Hepatocyte (in vitro differentiated cells): ENCODE measurements around the gene FANCB. TPM values are rescaled to one million over a fixed set of nuclear protein-coding genes. Genes with fewer than 3 reads are reported as not detected.

Experiments used
- DNase-seq: peaks from one replicate; pipeline ENCODE4 v3.0.0-alpha.2; 2016; ENCODE audit warnings: low spot score
- H2AFZ ChIP-seq: fragments of 200-600 bp; sonication (generic); 2 replicates; pipeline ENCODE4 v1.6.0; 2016; ENCODE audit warnings: antibody characterized with exemption, mild to moderate bottlenecking
- H3K27ac ChIP-seq: fragments of 200-600 bp; sonication (generic); 2 replicates; pipeline ENCODE4 v1.5.1; 2016; ENCODE audit warnings: mild to moderate bottlenecking
- H3K27me3 ChIP-seq: fragments of 200-600 bp; sonication (generic); 2 replicates; pipeline ENCODE4 v1.6.1; 2016
- H3K36me3 ChIP-seq: fragments of 200-600 bp; sonication (generic); replicated peaks from 2 replicates; pipeline ENCODE4 v1.5.1; 2016; ENCODE audit warnings: low read depth; ENCODE audit not compliant: insufficient read depth
- H3K4me1 ChIP-seq: fragments of 200-600 bp; sonication (generic); 2 replicates; pipeline ENCODE4 v1.5.1; 2016; ENCODE audit warnings: mild to moderate bottlenecking, moderate library complexity; ENCODE audit not compliant: insufficient read depth
- H3K4me2 ChIP-seq: fragments of 200-600 bp; sonication (generic); 2 replicates; pipeline ENCODE4 v1.6.0; 2016
- H3K4me3 ChIP-seq: fragments of 200-600 bp; sonication (generic); 2 replicates; pipeline ENCODE4 v1.5.1; 2016; ENCODE audit warnings: mild to moderate bottlenecking
- H3K79me2 ChIP-seq: fragments of 200-600 bp; sonication (generic); 2 replicates; pipeline ENCODE4 v1.6.0; 2017; ENCODE audit warnings: mild to moderate bottlenecking
- H3K9me2 ChIP-seq: fragments of 200-600 bp; sonication (generic); replicated peaks from 2 replicates; pipeline ENCODE4 v1.6.0; 2017; ENCODE audit warnings: mild to moderate bottlenecking; ENCODE audit not compliant: insufficient read depth
- H3K9me3 ChIP-seq: fragments of 200-600 bp; sonication (generic); 2 replicates; pipeline ENCODE4 v1.5.1; 2016; ENCODE audit warnings: low read depth, mild to moderate bottlenecking
- H4K20me1 ChIP-seq: fragments of 200-600 bp; sonication (generic); 2 replicates; pipeline ENCODE4 v1.6.0; 2016; ENCODE audit warnings: mild to moderate bottlenecking; ENCODE audit not compliant: insufficient read depth, poor library complexity, severe bottlenecking
- CTCF ChIP-seq: fragments of 200-600 bp; sonication (generic); IDR thresholded peaks from 2 replicates; pipeline ENCODE4 v1.5.1; 2016; ENCODE audit warnings: antibody characterized with exemption, mild to moderate bottlenecking; ENCODE audit not compliant: poor library complexity
- EZH2 ChIP-seq: fragments of 200-600 bp; sonication (generic); IDR thresholded peaks from 2 replicates; pipeline ENCODE4 v1.6.1; 2016; ENCODE audit warnings: antibody characterized with exemption, mild to moderate bottlenecking, borderline replicate concordance
- EZH2phosphoT487 ChIP-seq: fragments of 200-600 bp; sonication (generic); IDR thresholded peaks from one replicate; pipeline ENCODE4 v1.6.1; 2018; ENCODE audit warnings: antibody characterized with exemption, mild to moderate bottlenecking, low read depth, moderate library complexity; ENCODE audit not compliant: unreplicated experiment, severe bottlenecking
- WGBS: methylation state at CpG from one replicate; pipeline ENCODE4 v1.1.6; 2016; ENCODE audit warnings: low lambda C conversion rate; ENCODE audit errors: missing lambda C conversion rate; 5-methylcytosine and 5-hydroxymethylcytosine counted together
- polyA plus RNA-seq: library from polyadenylated mRNA; unstranded; fragments of >200 nt; fragmentation: Nextera tagmentation; extraction: Ambion mirVana; gene quantifications from 2 replicates; pipeline ENCODE4 v1.2.1, GENCODE V29; 2016
- total RNA-seq: library from RNA; depleted of rRNA; stranded (reverse); fragments of >200 nt; gene quantifications from 2 replicates; pipeline ENCODE4 v1.2.3, GENCODE V29; 2014

FANCB gene
- total and polyA plus RNA-seq, 2 experiments from 2014 or later, result 0.89 to 1.9 TPM

DNA sequence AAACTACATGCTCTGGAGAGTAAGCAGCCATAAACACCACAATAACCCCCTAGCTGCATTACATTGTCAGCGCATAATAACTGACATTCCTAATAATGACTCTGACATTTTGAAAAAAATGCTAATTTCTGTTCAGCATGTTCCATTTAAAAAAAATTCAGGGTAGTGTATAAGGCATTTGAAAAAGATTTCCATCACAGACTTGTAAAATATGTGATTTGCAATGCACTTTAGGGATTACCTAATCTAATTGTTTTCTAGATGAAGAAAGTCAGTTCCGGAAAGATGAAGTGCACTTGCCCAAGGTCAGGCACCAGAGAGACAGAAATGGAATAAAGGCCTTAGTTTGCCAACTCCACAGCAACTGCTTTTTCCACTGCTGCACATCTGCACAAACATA, 55.3 kb downstream of the FANCB start:
- no peaks in the 10 kb centered on the region for H3K9me3 ChIP-seq
- H3K4me2 ChIP-seq, result no peak overlapping the region
- no peak overlapping the region for H2AFZ ChIP-seq
- no peak overlapping the region for H3K4me3 ChIP-seq
- no peaks in the 10 kb centered on the region for H3K9me2 ChIP-seq
- H4K20me1 ChIP-seq, result no peaks in the 10 kb centered on the region
- H3K36me3 ChIP-seq, result no peaks in the 10 kb centered on the region
- no peaks in the 10 kb centered on the region for H3K79me2 ChIP-seq
- no peak for DNase-seq
- no peak overlapping the region for H3K27ac ChIP-seq
- no peaks in the 10 kb centered on the region for H3K27me3 ChIP-seq
- WGBS, result 88% methylated on average over 2 of the region's 2 CpGs
- no peaks in the 10 kb centered on the region for H3K4me1 ChIP-seq
- TF ChIP-seq CTCF, result no peak
- TF ChIP-seq EZH2, result no peak
- TF ChIP-seq EZH2phosphoT487, result no peak

GRCh38 chrX:14802943-14803710, 69.7 kb downstream of the FANCB start:
- Histone ChIP-seq H3K4me2 (no peak overlapping the region), H3K27me3 (no peaks in the 10 kb centered on the region), H3K9me3 (no peaks in the 10 kb centered on the region), H3K4me1 (no peaks in the 10 kb centered on the region), H3K27ac (no peak overlapping the region), H2AFZ (no peak overlapping the region), H3K4me3 (no peak overlapping the region), H4K20me1 (no peaks in the 10 kb centered on the region), H3K9me2 (no peaks in the 10 kb centered on the region), H3K36me3 (no peaks in the 10 kb centered on the region), H3K79me2 (no peaks in the 10 kb centered on the region)
- DNase-seq, result no peak
- no peak for TF ChIP-seq EZH2
- no peak for TF ChIP-seq CTCF
- no peak for TF ChIP-seq EZH2phosphoT487
- 78% methylated on average over 1 of the region's 1 CpG for WGBS

DNA sequence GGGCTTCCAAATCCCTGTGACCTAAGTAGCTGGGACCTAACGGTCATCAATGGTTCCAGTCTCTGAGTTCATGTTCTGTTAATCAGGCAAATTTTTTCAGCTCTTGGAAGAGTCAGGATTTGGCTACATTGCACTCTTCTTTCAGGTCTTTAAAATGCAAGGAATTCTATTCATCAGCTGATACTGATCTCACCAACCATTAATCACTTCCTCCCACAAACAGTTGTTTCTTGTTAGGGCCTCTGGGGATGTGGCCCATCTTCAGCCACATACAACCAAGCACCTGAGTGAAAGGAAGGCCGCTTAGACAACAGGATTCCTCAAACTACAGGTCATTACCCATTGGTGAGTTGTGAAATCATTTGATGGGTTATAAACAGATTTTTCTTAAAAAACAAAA, 71.7 kb downstream of the FANCB start:
- Histone ChIP-seq H3K27ac (no peak overlapping the region), H2AFZ (no peak overlapping the region), H3K9me3 (no peaks in the 10 kb centered on the region), H3K79me2 (no peaks in the 10 kb centered on the region), H3K4me1 (no peaks in the 10 kb centered on the region), H3K9me2 (no peaks in the 10 kb centered on the region), H3K4me2 (no peak overlapping the region), H3K4me3 (no peak overlapping the region), H3K36me3 (no peaks in the 10 kb centered on the region), H3K27me3 (no peaks in the 10 kb centered on the region), H4K20me1 (no peaks in the 10 kb centered on the region)
- no peak for DNase-seq
- WGBS, result 56% methylated on average over 2 of the region's 2 CpGs
- TF ChIP-seq EZH2phosphoT487, result no peak
- TF ChIP-seq EZH2, result no peak

- H3K9me2 ChIP-seq, result no peaks in the 10 kb centered on the region
- H3K4me3 ChIP-seq, result no peak overlapping the region
- WGBS, result 63% methylated on average over 3 of the region's 3 CpGs
- no peak for DNase-seq
- H3K4me2 ChIP-seq, result no peak overlapping the region
- no peak for TF ChIP-seq EZH2
- TF ChIP-seq EZH2phosphoT487, result no peak
- TF ChIP-seq CTCF, result no peak
- no peaks in the 10 kb centered on the region for H3K9me3 ChIP-seq
- H4K20me1 ChIP-seq, result no peaks in the 10 kb centered on the region
- no peaks in the 10 kb centered on the region for H3K79me2 ChIP-seq
- H3K36me3 ChIP-seq, result no peaks in the 10 kb centered on the region
- H3K27me3 ChIP-seq, result no peaks in the 10 kb centered on the region
- no peaks in the 10 kb centered on the region for H3K4me1 ChIP-seq
- H3K27ac ChIP-seq, result no peak overlapping the region
- no peak overlapping the region for H2AFZ ChIP-seq
These were observed 74.0 kb downstream of the FANCB start for GRCh38 chrX:14798805-14799397.
